NCI-H2107 treated with DMSO at 0.1 percent for 48 hours (cell line): ENCODE data around the gene SLC25A45.

Experiments used
- DNase-seq: peaks from one replicate; lab custom pipeline; 2025; ENCODE audit not compliant: unreplicated experiment; lab: John Stamatoyannopoulos, UW

SLC25A45 gene

GRCh38 chr11:65325435-65325834, 57.0 kb downstream of the SLC25A45 start:
- DNase-seq: no peak
